Measurements from ENCODE around the gene CAMP.

DNA sequence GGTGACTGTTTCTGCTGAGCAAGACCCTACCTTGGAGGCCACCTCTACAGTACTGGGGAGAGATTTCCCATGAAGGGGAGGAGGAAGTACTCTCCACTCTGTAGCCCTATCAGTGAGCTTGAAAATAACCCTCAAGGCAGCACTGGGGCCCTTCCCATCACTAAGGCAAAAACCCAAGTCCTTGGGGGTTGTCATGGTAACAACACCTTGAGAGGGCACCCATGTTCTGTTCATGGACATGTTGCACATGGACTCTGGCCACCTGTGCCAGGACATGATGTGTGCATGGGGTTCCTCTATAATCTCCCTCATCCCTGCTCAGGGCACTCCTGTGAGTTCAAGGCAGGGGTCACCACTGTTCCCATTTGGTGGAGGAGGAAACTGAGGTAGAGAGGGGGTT, 24.2 kb upstream of the CAMP start:
- TF ChIP-seq CTCF (conservative IDR thresholded peaks at IDR 0.05; ENCODE audit: low read depth, low read length) (no peak), EZH2phosphoT487 (IDR thresholded peaks at IDR 0.05; ENCODE audit: borderline replicate concordance, low read length) (no peak), EZH2 (IDR thresholded peaks at IDR 0.05; ENCODE audit: low read length, unreplicated experiment) (no peak)

Data from PC-3 (cell line).